Natural killer cell (primary cell): ENCODE results near the gene KISS1R. TPM values are rescaled to one million over a fixed set of nuclear protein-coding genes. Genes with fewer than 3 reads are reported as not detected.

Source experiments
- ATAC-seq, 3 donors: fragments of 150-1000 bp in 2 of 3; fragments of 200-7000 bp in 1 of 3; cut with Tn5 transposase; 1 replicate in 1 of 3; 2 replicates in 2 of 3; pipeline ENCODE4 v1.10.0; 2021; ENCODE audit warnings: mild to moderate bottlenecking in 2 of 3, moderate library complexity in 2 of 3
- DNase-seq, 2 donors: peaks; one replicate each; pipeline versions ENCODE4 v3.0.0 to v3.0.0-alpha.2; 2013 to 2021; ENCODE audit warnings: mixed read lengths in 1 of 2
- H3K27ac ChIP-seq: one replicate; pipeline ENCODE4 v1.5.1; 2013; ENCODE audit warnings: mild to moderate bottlenecking, low read length
- H3K27me3 ChIP-seq: one replicate; pipeline ENCODE4 v1.6.1; 2013; ENCODE audit warnings: low read length; ENCODE audit not compliant: control insufficient read depth, insufficient read depth
- H3K36me3 ChIP-seq: one replicate; pipeline ENCODE4 v1.6.1; 2013; ENCODE audit warnings: low read length; ENCODE audit not compliant: control insufficient read depth, insufficient read depth
- H3K4me1 ChIP-seq: one replicate; pipeline ENCODE4 v1.6.1; 2013; ENCODE audit warnings: low read length; ENCODE audit not compliant: control insufficient read depth, insufficient read depth
- H3K4me3 ChIP-seq: one replicate; pipeline ENCODE4 v1.5.1; 2013; ENCODE audit warnings: low read length
- H3K9me3 ChIP-seq: one replicate; pipeline ENCODE4 v1.6.1; 2013; ENCODE audit warnings: low read length; ENCODE audit not compliant: control insufficient read depth, insufficient read depth
- H3K27ac Mint-ChIP-seq, 2 donors: one replicate each; pipeline ENCODE4 v1.8.0; 2022; ENCODE audit warnings: mild to moderate bottlenecking in 2 of 2, mixed read lengths in 2 of 2, moderate library complexity in 1 of 2
- H3K27me3 Mint-ChIP-seq, 2 donors: one replicate each; pipeline ENCODE4 v1.8.0; 2022; ENCODE audit warnings: low read depth in 2 of 2, mixed read lengths in 2 of 2
- H3K36me3 Mint-ChIP-seq: one replicate; pipeline ENCODE4 v1.8.0; 2022; ENCODE audit warnings: mixed read lengths
- H3K4me1 Mint-ChIP-seq, 2 donors: one replicate each; pipeline ENCODE4 v1.8.0; 2022; ENCODE audit warnings: mixed read lengths in 2 of 2
- H3K4me3 Mint-ChIP-seq: one replicate; pipeline ENCODE4 v1.8.0; 2022; ENCODE audit warnings: mild to moderate bottlenecking, moderate library complexity, mixed read lengths
- H3K9me3 Mint-ChIP-seq, 2 donors: one replicate each; pipeline ENCODE4 v1.8.0; 2022; ENCODE audit warnings: mixed read lengths in 2 of 2
- WGBS: methylation state at CpG from one replicate; pipeline ENCODE4 v1.1.7; 2013; ENCODE audit warnings: missing lambda C conversion rate; ENCODE audit not compliant: insufficient coverage; 5-methylcytosine and 5-hydroxymethylcytosine counted together
- intact Hi-C: fragments of 100-400 bp; cut with micrococcal nuclease; formaldehyde crosslinking; loops from one replicate; pipeline ENCODE4 v1.14.2; 2022
- total RNA-seq, 4 donors: library from RNA; stranded (reverse); fragments of 120-200 nt in 1 of 4; gene quantifications; one replicate each; pipeline versions ENCODE4 v1.2.3 to v1.2.4, GENCODE V29; 2013 to 2022
- TF ChIP-seq, protein P1 (sequence below): fragments of 200-600 bp; IDR thresholded peaks from one replicate; pipeline ENCODE4 v1.8.0; 2022; ENCODE audit warnings: antibody characterized with exemption

The KISS1R gene
- total RNA-seq, 3 donors from 2014 or later (not counting 1 experiment from before 2014, with no cell fraction given), result 0.31 TPM; not detected in 2

DNA sequence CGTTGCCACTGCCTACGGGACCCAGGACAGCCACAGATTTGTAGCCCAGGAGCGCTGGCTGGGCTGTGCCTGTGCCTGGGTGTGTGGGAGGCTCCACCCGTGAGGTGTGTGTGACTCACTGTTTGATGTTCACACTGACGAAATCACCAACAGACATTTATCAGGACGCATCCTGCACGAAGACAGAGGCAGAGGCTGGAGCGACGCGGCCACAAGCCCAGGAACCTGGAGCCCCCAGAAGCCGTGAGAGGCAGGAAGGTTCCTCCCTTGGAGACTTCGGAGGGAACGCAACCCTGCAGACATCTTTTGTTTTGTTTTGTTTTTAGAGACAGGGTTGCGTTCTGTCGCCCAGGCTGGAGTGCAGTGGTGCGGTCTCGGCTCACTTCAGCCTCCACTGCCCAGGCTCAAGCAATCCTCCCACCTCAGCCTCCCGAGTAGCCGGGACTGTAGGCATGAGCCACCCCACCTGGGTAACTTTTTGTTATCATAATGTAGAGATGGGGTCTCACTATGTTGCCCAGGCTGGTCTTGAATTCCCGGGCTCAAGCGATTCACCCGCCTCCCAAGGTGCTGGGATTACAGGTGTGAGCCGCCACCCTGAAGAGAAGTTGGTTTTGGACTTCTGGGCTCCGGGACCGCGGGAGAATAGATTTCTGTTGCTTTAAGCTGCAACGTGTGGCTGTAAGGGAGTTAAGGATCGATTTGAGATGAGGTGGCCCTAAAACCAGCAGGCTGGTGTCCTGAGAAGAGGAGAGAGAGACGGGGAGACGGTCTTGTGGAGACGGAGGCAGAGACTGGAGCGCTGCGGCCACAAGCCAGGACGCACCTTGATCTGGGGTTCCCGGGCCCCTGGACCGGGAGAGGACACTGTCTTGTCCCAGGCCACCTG lies 42.1 kb downstream of the KISS1R start:
- Histone ChIP-seq H3K27me3 (no peaks in the 10 kb centered on the region), H3K36me3 (peaks cover 2% of the 10 kb centered on the region), H3K4me1 (no peaks in the 10 kb centered on the region), H3K4me3 (no peak overlapping the region), H3K9me3 (no peaks in the 10 kb centered on the region), H3K27ac (no peak overlapping the region)
- intact Hi-C loops, result no loop called here
- H3K36me3 Mint-ChIP-seq, result no peaks in the 10 kb centered on the region
- TF ChIP-seq, protein P1, sequence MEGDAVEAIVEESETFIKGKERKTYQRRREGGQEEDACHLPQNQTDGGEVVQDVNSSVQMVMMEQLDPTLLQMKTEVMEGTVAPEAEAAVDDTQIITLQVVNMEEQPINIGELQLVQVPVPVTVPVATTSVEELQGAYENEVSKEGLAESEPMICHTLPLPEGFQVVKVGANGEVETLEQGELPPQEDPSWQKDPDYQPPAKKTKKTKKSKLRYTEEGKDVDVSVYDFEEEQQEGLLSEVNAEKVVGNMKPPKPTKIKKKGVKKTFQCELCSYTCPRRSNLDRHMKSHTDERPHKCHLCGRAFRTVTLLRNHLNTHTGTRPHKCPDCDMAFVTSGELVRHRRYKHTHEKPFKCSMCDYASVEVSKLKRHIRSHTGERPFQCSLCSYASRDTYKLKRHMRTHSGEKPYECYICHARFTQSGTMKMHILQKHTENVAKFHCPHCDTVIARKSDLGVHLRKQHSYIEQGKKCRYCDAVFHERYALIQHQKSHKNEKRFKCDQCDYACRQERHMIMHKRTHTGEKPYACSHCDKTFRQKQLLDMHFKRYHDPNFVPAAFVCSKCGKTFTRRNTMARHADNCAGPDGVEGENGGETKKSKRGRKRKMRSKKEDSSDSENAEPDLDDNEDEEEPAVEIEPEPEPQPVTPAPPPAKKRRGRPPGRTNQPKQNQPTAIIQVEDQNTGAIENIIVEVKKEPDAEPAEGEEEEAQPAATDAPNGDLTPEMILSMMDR, result no peak
- no peaks in the 10 kb centered on the region for H3K4me1 Mint-ChIP-seq
- DNase-seq (no peak), ATAC-seq (no peak)
- no peak overlapping the region for H3K4me3 Mint-ChIP-seq
- H3K27ac Mint-ChIP-seq, result no peak overlapping the region
- 90% methylated on average over 32 of the region's 36 CpGs for WGBS
- no peaks in the 10 kb centered on the region for H3K9me3 Mint-ChIP-seq
- H3K27me3 Mint-ChIP-seq, result no peaks in the 10 kb centered on the region

DNA sequence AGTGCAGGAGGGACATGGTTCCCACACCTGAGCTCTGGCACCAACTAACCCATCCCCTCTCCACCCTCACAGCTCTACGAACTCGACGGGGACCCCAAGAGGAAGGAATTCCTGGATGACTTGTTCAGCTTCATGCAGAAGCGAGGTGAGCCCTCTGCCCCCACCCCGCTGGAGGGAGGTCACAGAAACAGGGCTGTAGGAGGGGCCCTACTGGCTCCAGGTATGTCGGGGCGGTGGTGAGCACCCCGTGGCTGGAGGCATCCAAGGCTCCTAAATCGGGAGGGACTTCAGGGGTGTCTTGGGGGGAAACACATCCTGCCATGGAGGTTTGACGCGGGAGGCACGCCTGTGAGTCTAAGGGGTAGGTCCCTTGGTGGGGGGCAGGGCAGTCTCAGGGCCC lies 42.9 kb downstream of the KISS1R start:
- DNase-seq (no peak), ATAC-seq (no peak)
- Mint-ChIP-seq H3K27me3 (no peaks in the 10 kb centered on the region), H3K4me3 (no peak overlapping the region), H3K9me3 (no peaks in the 10 kb centered on the region), H3K27ac (no peak overlapping the region), H3K4me1 (no peaks in the 10 kb centered on the region), H3K36me3 (no peaks in the 10 kb centered on the region)
- H3K4me3 ChIP-seq, result no peak overlapping the region
- H3K36me3 ChIP-seq, result peaks cover 4% of the 10 kb centered on the region
- no peaks in the 10 kb centered on the region for H3K27me3 ChIP-seq
- intact Hi-C loops, result no loop called here
- no peaks in the 10 kb centered on the region for H3K9me3 ChIP-seq
- WGBS, result 70% methylated on average over 10 of the region's 12 CpGs
- no peaks in the 10 kb centered on the region for H3K4me1 ChIP-seq
- TF ChIP-seq, protein P1, result no peak
- H3K27ac ChIP-seq, result no peak overlapping the region

DNA sequence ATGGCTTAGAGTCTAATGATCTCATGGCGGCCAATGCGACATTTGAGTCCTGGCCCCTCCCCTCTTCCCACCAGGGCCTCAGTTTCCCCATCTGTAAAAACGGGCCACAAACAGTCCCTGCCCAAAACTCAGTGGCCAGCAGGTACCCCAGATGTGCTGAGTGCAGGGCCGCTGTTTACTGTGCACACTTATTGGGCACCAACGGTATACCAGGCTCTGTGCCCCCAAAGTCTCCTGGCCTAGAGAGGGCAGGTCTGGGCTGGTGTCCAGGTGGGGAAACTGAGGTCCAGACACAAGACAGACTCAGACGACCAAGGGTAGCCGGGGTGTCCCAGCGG lies 43.4 kb downstream of the KISS1R start:
- Histone ChIP-seq H3K27me3 (no peaks in the 10 kb centered on the region), H3K27ac (no peak overlapping the region), H3K4me3 (no peak overlapping the region), H3K4me1 (no peaks in the 10 kb centered on the region), H3K9me3 (no peaks in the 10 kb centered on the region), H3K36me3 (peaks cover 7% of the 10 kb centered on the region)
- ATAC-seq (no peak), DNase-seq (no peak)
- Mint-ChIP-seq H3K4me1 (no peaks in the 10 kb centered on the region), H3K27me3 (no peaks in the 10 kb centered on the region), H3K27ac (no peak overlapping the region), H3K36me3 (no peaks in the 10 kb centered on the region), H3K4me3 (no peak overlapping the region), H3K9me3 (no peaks in the 10 kb centered on the region)
- 86% methylated on average over 8 of the region's 8 CpGs for WGBS
- intact Hi-C loops, result no loop called here
- TF ChIP-seq, protein P1, result no peak
